ENCODE results near the gene C3orf80.
"Not testable (repeated sequence)": the region's sequence is repeated elsewhere in the genome, so short reads cannot be mapped to it uniquely, and the experiment has no call there.

Gene C3orf80

DNA sequence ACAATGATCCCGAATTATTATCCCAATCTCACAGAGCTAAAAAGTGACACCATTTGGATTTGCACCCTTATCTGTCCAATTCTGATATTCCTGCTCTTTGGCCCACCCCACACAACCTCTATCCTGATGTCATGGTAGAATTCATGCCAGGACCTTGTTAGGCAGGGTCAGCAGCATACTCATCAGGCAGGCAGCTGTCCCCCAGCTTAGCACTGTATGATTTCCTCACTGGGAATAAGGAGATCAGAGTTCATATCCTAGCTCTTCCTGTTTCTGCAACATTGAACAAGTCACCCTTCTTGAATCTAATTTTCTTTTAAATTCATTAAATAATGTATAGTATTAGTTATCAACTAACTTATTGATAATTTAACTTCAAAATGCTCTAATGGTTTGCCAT is 12.0 kb upstream of the C3orf80 start:
- no peak for DNase-seq

GRCh38 chr3:160217675-160218074 is 7.5 kb upstream of the C3orf80 start:
- no peak for DNase-seq

DNA sequence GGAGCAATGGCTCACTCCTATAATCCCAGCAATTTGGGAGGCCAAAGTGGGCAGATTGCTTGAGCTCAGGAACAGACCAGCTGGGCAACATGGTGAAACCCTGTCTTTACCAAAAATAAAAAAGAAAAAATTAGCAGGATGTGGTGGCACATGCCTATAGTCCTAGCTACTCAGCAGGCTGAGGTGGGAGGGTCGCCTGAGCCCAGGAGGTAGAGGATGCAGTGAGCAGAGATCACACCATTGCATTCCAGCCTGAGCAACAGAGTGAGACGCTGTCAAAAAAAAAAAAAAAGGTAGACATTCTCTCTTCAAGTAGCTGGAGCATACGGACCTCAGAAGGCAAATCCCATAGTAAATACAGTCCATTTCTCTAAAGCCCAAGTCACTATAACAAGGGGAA is 7.1 kb upstream of the C3orf80 start:
- no peak for DNase-seq

DNA sequence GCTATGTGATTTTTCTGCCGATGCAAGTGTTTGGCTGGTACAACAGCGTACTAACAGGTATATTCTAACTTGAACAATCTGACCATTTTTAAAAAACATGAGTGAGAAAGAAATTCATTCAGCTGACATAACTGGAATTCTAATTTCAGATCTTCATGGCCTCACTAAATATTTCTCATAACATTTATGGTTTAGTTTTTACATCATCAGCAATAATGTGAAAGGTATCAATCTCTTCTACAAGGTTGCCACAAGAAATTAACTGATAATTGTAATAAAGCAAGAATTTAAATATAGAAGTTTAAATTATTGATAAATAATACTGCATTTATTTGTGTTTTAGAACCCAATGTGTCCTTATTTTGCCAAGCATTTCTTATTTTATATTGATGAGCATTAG is 5.2 kb upstream of the C3orf80 start:
- DNase-seq, result no peak

GRCh38 chr3:160221019-160221418 is 4.2 kb upstream of the C3orf80 start:
- DNase-seq, result no peak

DNA sequence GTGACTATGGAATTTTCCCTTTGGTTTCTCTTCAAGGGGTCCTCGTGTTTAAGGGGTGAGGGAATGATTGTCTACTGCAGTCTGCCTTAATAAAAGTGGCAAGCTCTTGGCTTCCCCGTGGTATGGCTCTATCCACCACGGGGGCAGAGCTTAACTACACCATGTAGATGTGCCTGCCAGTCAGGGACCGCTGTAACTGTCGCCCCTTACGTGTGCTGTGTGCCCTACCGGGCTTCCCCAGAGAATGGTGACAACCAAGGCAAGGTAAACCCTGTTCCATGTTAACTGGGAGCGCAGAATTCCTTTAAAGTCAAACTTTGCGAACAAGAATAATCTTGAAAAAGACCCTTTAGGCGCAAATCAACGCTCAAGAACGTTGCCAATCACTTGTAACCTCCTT is 966 bp upstream of the C3orf80 start:
- no peak for DNase-seq

DNA sequence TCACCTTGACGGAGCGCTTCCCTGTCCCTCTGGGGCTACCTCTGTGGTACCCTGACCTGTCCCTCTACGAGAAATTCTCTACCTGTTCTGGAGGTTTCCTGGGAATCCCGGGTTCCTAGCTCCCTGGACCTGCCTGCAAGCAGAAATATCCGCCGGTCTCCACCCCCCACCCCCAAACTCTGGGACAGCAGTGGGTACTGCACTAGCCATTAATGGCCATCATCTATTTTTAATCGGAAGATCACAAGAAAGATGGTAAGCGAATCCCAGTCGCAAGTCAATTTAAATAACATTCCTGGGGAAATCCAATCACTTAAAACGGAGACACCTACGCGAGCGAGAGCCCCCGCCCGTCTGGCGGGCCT is 429 bp upstream of the C3orf80 start:
- DNase-seq, result no peak

- no peak for DNase-seq
These were observed 1.0 kb downstream of the C3orf80 start for GRCh38 chr3:160226026-160226907.

DNA sequence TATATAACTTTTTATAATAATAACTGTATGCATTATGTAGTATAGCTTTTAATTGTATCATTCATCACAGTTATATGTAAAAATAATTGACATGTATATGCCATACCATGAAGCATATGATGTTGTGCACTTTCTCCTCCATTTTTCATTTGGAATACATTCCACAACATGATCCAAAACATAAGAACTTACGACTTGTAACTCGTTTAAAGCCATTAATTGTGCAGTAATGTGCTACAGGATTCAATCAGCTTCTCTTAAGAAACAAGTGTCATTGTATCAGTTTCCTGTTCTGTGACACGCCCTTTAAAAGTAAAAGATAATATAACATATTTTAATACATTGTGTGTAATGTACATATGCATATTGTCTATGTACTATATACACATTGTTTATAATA is 2.2 kb downstream of the C3orf80 start:
- no peak for DNase-seq

GRCh38 chr3:160232014-160232413 is 6.8 kb downstream of the C3orf80 start:
- DNase-seq, result no peak

DNA sequence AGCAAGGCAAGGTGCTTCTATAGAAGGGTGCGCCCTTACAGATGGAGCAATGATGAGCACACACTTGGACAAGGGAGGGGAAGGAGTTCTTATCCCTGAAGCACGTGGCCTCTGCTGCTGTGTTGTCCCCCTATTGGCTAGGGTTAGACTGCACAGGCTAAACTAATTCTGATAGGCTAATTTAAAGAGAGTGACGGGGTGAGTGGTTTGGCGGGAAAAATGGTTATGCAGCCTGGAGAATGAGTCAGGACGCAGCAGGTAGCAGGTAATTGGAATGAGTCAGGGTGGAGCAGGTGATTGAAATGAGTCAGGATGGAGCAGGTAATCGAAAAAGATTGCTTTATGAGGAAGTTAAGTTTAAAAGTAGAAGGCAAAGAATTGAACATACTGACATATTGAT is 15.5 kb downstream of the C3orf80 start:
- not testable (repeated sequence) for DNase-seq

- DNase-seq, result peak; percentile 35
These were observed 20.1 kb downstream of the C3orf80 start for GRCh38 chr3:160245261-160245800.

GRCh38 chr3:160247766-160248165 is 22.5 kb downstream of the C3orf80 start:
- DNase-seq, result no peak

DNA sequence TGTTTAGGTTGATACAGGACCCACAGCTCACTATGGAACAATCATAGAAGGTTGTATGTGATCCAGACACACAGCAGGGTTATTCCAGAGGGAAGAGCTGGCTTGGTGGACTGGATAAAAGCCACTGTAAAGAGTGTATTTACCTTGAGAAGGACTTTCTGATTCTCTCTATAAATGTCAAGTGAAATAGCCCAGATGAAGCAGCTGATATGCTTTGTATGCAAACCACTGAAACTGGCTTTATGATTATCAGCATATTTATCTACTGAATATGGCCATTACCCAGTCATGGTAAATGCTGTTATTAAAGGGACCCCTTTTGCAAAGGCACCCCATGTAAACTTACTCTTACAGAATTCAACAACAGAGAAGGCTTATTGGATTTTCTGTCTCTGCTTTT is 28.1 kb downstream of the C3orf80 start:
- DNase-seq, result no peak

DNA sequence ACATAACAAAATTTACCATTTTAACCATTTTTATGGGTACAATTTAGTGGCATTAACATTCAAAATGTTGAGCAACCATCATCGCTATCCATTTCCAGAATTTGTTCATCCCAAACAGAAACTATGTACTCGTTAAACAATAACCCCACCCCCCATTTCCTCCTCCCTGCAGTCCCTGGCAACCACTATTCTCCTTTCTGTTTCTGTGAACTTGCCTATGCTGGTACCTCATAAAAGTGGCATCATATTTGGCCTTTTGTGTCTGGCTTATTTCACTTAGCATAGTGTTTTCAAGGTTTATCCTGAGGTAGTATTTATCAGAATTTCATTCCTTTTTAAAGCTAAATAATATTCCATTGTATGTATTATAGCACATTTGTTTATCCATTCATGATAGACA is 32.4 kb downstream of the C3orf80 start:
- no peak for DNase-seq

- DNase-seq, result peak; percentile 17
These were observed 34.4 kb downstream of the C3orf80 start for GRCh38 chr3:160259589-160259988.

DNA sequence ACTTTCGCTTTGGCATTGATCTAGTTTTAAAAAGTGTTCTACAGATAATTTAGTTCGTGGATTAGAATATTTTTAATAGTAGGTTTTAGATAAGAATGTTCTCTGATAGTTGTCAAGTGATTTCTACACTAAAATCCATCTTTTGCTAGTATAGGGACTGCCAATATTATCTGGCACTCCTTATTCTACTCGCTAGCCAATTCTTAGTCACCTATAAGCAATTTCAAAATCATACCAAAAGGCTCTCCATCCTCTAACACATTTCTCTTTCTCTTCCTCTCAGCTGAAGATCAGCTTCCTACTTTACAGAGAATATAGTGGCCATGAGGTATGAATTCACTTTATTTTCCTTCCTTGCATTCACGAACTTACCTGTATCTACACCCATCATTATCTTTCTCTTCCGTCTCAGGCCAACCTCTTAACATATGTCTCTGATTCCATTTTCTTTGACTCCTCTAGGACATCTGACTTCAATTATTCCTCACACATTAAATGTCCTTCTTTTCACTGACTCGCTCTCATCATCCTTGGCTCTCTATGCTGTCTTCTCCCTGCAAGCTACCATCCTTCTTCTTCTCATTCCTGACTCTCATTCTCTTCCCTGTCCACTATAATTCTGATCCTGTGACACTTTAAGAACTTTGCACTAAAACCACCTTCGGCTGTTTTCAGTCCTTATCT is 35.5 kb downstream of the C3orf80 start:
- peak; percentile 29 for DNase-seq

GRCh38 chr3:160265088-160265487 is 39.9 kb downstream of the C3orf80 start:
- no peak for DNase-seq
